Liver (tissue), 3 donors: ENCODE measurements around the gene MFAP2.
"Not testable (repeated sequence)": the region's sequence is repeated elsewhere in the genome, so short reads cannot be mapped to it uniquely, and the experiment has no call there.

Source experiments
- RXRA ChIP-seq, 2 donors: IDR thresholded peaks; 2 replicates each; pipeline ENCODE4 v1.6.1; 2017 to 2018; ENCODE audit warnings: antibody characterized with exemption in 2 of 2, mild to moderate bottlenecking in 1 of 2
- SP1 ChIP-seq: IDR thresholded peaks from 2 replicates; pipeline ENCODE4 v1.6.1; 2018; ENCODE audit warnings: antibody characterized with exemption, mild to moderate bottlenecking
- TAF1 ChIP-seq: conservative IDR thresholded peaks from 2 replicates; pipeline ENCODE4 v1.6.1; 2016; ENCODE audit warnings: antibody characterized with exemption, mild to moderate bottlenecking
- TF ChIP-seq, protein P1 (sequence below): fragments of 150-350 bp; IDR thresholded peaks from 2 replicates; pipeline ENCODE4 v1.5.1; 2017; ENCODE audit warnings: improper control_type of control experiment, low read depth, low read length; ENCODE audit not compliant: missing input control
- TF ChIP-seq, protein P2 (sequence below): IDR thresholded peaks from 2 replicates; pipeline ENCODE4 v1.6.1; 2016; ENCODE audit warnings: antibody characterized with exemption
- TF ChIP-seq, protein P3 (sequence below): IDR thresholded peaks from 2 replicates; pipeline ENCODE4 v1.6.1; 2016; ENCODE audit warnings: antibody characterized with exemption
- donor health status: healthy.
- donor health status: healthy.

DNA sequence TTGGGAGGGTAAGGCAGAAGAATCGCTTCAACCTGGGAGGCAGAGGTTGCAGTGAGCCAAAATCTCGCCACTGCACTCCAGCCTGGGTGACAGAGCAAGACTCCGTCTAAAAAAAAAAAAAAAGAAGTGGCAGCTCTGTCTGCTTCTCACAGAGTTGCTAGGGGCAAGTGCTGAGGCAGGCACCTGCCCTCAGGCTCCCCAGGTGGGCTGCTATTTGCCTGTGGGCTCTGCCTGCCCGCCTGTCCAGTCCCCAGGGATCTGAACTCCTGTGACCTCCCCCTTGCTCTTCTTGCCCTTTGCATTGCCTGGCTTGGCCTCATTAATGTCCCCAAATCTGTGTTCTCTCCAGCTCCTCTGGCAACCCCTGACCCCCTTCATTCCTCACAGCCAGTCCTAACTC is 28.0 kb downstream of the MFAP2 start:
- TF ChIP-seq, protein P1, sequence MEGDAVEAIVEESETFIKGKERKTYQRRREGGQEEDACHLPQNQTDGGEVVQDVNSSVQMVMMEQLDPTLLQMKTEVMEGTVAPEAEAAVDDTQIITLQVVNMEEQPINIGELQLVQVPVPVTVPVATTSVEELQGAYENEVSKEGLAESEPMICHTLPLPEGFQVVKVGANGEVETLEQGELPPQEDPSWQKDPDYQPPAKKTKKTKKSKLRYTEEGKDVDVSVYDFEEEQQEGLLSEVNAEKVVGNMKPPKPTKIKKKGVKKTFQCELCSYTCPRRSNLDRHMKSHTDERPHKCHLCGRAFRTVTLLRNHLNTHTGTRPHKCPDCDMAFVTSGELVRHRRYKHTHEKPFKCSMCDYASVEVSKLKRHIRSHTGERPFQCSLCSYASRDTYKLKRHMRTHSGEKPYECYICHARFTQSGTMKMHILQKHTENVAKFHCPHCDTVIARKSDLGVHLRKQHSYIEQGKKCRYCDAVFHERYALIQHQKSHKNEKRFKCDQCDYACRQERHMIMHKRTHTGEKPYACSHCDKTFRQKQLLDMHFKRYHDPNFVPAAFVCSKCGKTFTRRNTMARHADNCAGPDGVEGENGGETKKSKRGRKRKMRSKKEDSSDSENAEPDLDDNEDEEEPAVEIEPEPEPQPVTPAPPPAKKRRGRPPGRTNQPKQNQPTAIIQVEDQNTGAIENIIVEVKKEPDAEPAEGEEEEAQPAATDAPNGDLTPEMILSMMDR = not testable (repeated sequence)
- TF ChIP-seq, protein P2, sequence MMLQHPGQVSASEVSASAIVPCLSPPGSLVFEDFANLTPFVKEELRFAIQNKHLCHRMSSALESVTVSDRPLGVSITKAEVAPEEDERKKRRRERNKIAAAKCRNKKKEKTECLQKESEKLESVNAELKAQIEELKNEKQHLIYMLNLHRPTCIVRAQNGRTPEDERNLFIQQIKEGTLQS = not testable (repeated sequence)
- not testable (repeated sequence) for TF ChIP-seq TAF1; SP1; RXRA (IDR thresholded peaks at IDR 0.05)
- TF ChIP-seq, protein P3, sequence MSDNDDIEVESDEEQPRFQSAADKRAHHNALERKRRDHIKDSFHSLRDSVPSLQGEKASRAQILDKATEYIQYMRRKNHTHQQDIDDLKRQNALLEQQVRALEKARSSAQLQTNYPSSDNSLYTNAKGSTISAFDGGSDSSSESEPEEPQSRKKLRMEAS = not testable (repeated sequence)
